HG03342 (cell line): ENCODE data around the gene CD47.

Source experiments
- ATAC-seq: cut with Tn5 transposase; IDR thresholded peaks from one replicate; pipeline ENCODE4 v1.9.1; 2021; ENCODE audit warnings: mild to moderate bottlenecking, moderate library complexity; ENCODE audit not compliant: unreplicated experiment

The CD47 gene

GRCh38 chr3:108017587-108017986 is 73.2 kb downstream of the CD47 start:
- ATAC-seq: no peak

DNA sequence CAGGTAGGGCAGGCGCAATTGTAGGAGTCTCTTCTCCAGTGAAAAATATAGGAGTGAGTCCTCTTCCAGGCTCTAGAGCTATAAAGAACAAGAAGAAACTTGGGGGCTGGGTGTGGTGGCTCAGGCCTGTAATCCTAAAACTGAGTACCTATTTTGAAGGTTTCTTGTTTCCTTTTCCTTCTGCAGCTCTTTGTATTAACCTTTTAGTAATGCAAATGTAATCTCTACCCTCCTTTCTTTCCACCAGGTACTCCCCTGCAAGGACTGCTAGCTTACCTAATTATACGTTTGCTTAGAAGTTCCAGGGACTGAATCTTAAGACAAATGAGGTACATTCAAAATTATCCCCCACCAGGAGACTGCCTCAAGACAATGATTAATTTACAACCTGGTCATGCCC is 75.9 kb downstream of the CD47 start:
- no peak for ATAC-seq

DNA sequence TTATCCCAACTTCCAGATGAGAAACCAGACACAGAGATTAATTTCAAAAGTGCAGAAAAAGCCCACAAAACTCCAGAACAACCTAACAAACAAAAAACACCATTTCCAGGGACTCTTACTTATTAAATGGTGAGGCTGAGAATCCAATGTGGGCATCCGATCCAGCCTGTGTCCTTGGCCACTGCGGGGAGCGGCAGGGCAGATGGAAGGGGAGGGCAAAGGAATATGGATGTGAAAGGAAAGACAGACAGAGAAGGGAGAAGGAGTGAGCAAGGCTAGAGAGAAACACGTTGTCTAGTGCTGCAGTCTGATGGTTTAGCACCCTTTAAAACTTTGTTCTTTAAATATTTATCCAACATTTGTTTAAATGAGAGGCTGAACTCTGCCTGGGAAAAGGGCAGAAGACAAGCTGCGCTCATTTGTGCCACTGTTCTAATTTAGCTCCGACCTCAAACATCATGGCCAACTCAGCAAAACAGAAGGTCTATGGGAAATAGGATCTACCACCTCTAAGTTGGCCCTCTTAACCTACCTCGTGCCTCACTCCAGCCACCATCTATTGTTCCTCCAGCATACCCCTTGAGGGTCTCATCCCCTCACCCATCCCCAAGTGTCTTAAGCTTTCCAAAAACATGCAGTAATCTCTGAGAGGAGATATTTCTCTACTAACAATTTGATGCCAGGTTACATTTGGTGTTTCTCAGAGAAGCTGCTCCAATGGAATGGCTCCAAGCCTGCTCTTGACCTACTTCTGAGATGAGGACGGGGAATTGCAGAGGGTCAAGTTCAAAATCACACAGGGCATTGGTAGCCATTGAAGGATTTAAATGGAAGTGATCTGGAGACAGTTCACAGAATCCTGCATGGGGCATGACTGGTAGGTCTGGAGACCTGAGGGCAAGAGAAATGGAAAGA is 77.4 kb downstream of the CD47 start:
- ATAC-seq: no peak

- no peak for ATAC-seq
These were observed 78.5 kb downstream of the CD47 start for GRCh38 chr3:108012304-108012703.

GRCh38 chr3:108011616-108012015 is 79.2 kb downstream of the CD47 start:
- ATAC-seq: no peak

GRCh38 chr3:108008931-108009639 is 81.7 kb downstream of the CD47 start:
- no peak for ATAC-seq

DNA sequence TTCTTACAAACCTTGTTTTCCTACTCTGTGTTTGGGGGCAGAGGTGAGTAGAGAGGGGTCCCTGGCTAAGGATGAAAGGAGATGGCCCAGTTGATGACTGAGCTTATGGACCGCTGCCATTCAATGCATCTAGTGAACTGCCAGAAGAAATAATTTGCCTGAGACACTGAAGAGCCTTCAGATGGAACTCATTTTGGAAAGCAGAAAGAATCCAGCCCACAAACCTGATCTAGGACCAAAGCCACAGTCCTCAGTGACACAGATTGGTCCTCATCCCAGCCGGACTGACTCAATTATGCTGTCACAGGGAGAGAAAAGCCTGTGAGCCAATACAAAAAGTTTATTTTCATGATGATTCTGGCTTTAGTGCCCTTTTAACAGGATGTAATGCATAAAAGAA is 82.7 kb downstream of the CD47 start:
- no peak for ATAC-seq

GRCh38 chr3:108006881-108007331 is 83.9 kb downstream of the CD47 start:
- ATAC-seq: no peak

- no peak for ATAC-seq
These were observed 84.6 kb downstream of the CD47 start for GRCh38 chr3:108006077-108006771.

GRCh38 chr3:108004647-108005046 is 86.2 kb downstream of the CD47 start:
- ATAC-seq: no peak

DNA sequence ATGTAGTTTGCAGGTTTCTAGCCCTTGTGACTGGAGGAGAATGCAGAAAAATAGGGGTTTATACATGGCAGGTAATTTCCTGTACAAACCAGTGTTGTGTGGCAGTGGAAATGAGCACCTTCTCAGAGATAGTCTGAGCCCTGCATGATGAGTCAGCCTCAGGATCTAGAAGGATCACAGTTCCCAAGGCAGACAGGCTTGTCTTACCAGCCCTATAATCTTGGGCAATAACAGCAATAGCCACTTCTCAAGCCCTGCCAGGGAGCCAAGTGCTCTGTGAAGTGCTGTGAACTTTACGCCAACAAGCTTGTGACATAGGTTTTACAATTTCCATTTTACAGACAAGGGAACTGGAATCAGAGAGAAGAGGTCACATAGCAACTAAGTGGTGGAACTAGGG is 89.4 kb downstream of the CD47 start:
- no peak for ATAC-seq

- no peak for ATAC-seq
These were observed 91.5 kb downstream of the CD47 start for GRCh38 chr3:107999215-107999775.

- ATAC-seq: no peak
These were observed 93.2 kb downstream of the CD47 start for GRCh38 chr3:107997671-107998070.

DNA sequence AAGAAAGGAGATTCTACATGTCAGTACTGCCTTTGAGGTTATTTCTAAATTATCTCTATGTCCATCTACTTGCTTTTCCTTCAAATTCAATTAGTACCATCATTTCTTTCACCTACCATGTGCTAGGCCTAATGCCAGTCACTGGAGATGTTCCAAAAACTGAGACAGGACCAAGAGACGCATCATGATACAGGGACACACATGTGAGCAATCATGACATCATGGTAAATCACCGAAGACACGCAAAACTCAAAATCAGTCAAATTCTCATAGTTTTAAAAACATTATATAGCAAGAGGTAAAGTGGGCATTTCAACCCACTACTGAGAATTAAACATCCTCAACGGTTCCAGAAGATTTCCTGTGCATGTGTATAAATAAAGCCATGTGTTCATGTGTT is 95.0 kb downstream of the CD47 start:
- no peak for ATAC-seq

DNA sequence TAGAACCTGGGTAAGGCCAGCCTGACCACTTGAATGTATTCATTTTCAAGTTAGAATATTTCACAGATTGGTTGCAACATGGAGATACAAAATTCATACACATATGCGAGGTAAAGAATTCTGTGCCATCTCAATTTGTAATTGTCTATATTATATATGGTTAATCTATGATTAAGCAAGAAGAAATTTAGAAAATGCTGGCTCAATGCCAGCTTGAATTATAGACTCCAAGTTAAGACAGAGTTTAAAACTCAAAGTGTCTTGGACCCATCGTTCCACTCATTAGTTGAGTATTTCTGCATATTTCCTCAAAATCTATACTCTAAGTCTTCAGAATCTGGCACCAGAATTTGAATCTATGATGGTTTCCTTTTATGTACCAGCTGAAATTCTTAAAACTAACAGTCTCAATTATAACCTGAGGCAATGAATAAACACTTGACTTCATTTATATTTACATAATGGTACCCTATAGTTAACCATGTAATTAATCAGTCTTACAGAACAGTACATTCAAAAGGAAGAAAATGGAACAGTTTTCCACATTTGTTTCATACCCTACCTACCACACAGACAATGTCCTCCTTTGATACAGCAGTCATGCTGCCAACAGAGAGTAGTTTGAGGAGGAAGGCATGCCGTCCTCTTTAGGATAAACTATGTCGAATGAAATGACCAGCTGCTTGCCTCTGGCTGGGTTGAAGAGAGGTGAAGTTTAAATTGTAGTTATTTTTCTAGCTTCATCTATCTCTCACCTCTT is 95.7 kb downstream of the CD47 start:
- ATAC-seq: no peak

GRCh38 chr3:107994181-107994580 is 96.7 kb downstream of the CD47 start:
- no peak for ATAC-seq

DNA sequence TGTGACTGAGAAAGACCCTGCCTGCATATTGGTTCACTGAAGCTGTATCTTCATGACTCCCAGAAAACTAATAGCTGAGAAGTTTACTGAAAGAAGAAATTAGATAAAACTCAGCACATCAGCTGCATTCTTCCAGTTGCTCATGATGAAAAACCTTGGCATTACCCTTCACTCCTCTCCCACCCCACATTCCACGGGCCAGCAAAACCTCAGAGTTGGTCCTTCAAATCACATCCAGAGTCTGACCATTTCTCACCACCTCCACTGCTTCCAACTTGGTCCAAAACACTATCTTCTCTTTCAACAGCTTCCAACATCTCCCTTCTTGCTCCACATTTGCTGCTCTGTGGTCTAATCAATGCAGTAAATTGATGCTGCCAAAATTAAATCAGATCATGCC is 97.1 kb downstream of the CD47 start:
- ATAC-seq: no peak
